HG03159 (cell line): ENCODE data around the gene TNIP1.

Experiments used
- ATAC-seq: cut with Tn5 transposase; IDR thresholded peaks from one replicate; pipeline ENCODE4 v1.9.1; 2021; ENCODE audit warnings: mild to moderate bottlenecking, moderate library complexity; ENCODE audit not compliant: unreplicated experiment

The TNIP1 gene

GRCh38 chr5:151005187-151005949, 75.5 kb downstream of the TNIP1 start:
- no peak for ATAC-seq

GRCh38 chr5:151004499-151004898, 76.3 kb downstream of the TNIP1 start:
- no peak for ATAC-seq

- no peak for ATAC-seq
Observed at GRCh38 chr5:151003503-151003860, 77.4 kb downstream of the TNIP1 start.

GRCh38 chr5:151002681-151003502, 77.9 kb downstream of the TNIP1 start:
- ATAC-seq: no peak

GRCh38 chr5:151002250-151002649, 78.6 kb downstream of the TNIP1 start:
- ATAC-seq: no peak

- no peak for ATAC-seq
Observed at GRCh38 chr5:151001436-151001835, 79.4 kb downstream of the TNIP1 start.

- ATAC-seq: no peak
Observed at GRCh38 chr5:150999704-151000442, 81.0 kb downstream of the TNIP1 start.

- no peak for ATAC-seq
Observed at GRCh38 chr5:150993826-150994412, 86.9 kb downstream of the TNIP1 start.

GRCh38 chr5:150993422-150993821, 87.4 kb downstream of the TNIP1 start:
- ATAC-seq: no peak

GRCh38 chr5:150992705-150993104, 88.1 kb downstream of the TNIP1 start:
- no peak for ATAC-seq

GRCh38 chr5:150989695-150990094, 91.1 kb downstream of the TNIP1 start:
- ATAC-seq: no peak

GRCh38 chr5:150987746-150988145, 93.1 kb downstream of the TNIP1 start:
- no peak for ATAC-seq
